ENCODE measurements around the gene CD2AP.

DNA sequence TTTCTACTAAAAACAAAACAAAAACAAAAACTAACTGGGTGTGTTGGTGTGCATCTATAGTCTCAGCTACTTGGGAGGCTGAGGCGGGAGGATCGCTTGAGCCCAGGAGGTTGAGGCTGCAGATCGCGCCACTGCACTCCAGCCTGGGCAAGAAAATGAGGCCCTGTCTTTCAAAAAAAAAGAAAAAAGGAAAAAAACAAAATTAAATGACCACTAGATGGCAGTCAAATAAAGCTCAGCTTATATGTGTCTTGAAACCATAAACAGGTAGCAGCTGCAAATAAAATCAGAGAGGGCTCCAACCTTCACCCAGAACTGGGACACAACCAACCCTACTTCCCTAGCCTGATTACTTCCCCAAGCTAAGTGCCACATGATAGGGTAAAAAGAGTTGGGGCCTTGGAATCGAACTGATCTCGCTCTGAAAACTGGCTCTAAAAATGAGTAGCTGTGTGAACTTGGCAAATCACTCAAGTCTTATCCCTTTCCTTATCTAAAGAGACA is 153.7 kb downstream of the CD2AP start:
- TF ChIP-seq ZNF70 (CRISPR knock-in tag; IDR thresholded peaks at IDR 0.05), result no peak
- no peak for TF ChIP-seq ZFP30 (CRISPR knock-in tag; IDR thresholded peaks at IDR 0.05)
- TF ChIP-seq TSHZ2 (CRISPR knock-in tag; IDR thresholded peaks at IDR 0.05), result no peak
- no peak for TF ChIP-seq CSDC2 (CRISPR knock-in tag; IDR thresholded peaks at IDR 0.05)
- TF ChIP-seq, protein P1, sequence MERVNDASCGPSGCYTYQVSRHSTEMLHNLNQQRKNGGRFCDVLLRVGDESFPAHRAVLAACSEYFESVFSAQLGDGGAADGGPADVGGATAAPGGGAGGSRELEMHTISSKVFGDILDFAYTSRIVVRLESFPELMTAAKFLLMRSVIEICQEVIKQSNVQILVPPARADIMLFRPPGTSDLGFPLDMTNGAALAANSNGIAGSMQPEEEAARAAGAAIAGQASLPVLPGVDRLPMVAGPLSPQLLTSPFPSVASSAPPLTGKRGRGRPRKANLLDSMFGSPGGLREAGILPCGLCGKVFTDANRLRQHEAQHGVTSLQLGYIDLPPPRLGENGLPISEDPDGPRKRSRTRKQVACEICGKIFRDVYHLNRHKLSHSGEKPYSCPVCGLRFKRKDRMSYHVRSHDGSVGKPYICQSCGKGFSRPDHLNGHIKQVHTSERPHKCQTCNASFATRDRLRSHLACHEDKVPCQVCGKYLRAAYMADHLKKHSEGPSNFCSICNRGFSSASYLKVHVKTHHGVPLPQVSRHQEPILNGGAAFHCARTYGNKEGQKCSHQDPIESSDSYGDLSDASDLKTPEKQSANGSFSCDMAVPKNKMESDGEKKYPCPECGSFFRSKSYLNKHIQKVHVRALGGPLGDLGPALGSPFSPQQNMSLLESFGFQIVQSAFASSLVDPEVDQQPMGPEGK (CRISPR knock-in tag; IDR thresholded peaks at IDR 0.05; ENCODE audit: borderline replicate concordance), result no peak
- TF ChIP-seq ZC3H10 (CRISPR knock-in tag; IDR thresholded peaks at IDR 0.05), result no peak
- no peak for TF ChIP-seq ZNF8 (CRISPR knock-in tag; IDR thresholded peaks at IDR 0.05)
- TF ChIP-seq ZFP3 (CRISPR knock-in tag; IDR thresholded peaks at IDR 0.05), result no peak
- TF ChIP-seq ESRRG (CRISPR knock-in tag; IDR thresholded peaks at IDR 0.05), result no peak
- TF ChIP-seq, protein P2, sequence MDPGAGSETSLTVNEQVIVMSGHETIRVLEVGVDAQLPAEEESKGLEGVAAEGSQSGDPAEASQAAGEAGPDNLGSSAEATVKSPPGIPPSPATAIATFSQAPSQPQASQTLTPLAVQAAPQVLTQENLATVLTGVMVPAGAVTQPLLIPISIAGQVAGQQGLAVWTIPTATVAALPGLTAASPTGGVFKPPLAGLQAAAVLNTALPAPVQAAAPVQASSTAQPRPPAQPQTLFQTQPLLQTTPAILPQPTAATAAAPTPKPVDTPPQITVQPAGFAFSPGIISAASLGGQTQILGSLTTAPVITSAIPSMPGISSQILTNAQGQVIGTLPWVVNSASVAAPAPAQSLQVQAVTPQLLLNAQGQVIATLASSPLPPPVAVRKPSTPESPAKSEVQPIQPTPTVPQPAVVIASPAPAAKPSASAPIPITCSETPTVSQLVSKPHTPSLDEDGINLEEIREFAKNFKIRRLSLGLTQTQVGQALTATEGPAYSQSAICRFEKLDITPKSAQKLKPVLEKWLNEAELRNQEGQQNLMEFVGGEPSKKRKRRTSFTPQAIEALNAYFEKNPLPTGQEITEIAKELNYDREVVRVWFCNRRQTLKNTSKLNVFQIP (CRISPR knock-in tag; IDR thresholded peaks at IDR 0.05; ENCODE audit: borderline replicate concordance, low read depth), result no peak
- no peak for TF ChIP-seq ARNTL (CRISPR knock-in tag; IDR thresholded peaks at IDR 0.05; ENCODE audit: borderline replicate concordance, low read depth)
- no peak for TF ChIP-seq BACH2 (CRISPR knock-in tag; IDR thresholded peaks at IDR 0.05; ENCODE audit: borderline replicate concordance)
- TF ChIP-seq CREB5 (CRISPR knock-in tag; IDR thresholded peaks at IDR 0.05; ENCODE audit: low read depth), result no peak
- no peak for TF ChIP-seq RARB (CRISPR knock-in tag; IDR thresholded peaks at IDR 0.05)

Measured in SK-N-SH treated with all-trans-retinoic acid at 6 μM for 48 hours (cell line).